Stimulated activated CD4-positive, alpha-beta T cell treated with anti-CD3 and anti-CD28 coated beads, Interleukin-12 subunit alpha, Interleukin-12 subunit beta, amount 100 ng/mL, for 24 hours (primary cell): ENCODE results near the gene COMMD1.
A peak's percentile ranks its signal among the peaks of the same experiment; 100 is the strongest.
"Not testable (repeated sequence)": the region's sequence is repeated elsewhere in the genome, so short reads cannot be mapped to it uniquely, and the experiment has no call there.

Experiments used
- DNase-seq, 2 experiments: peaks; one replicate each; pipeline ENCODE4 v3.0.0-alpha.2; 2020; ENCODE audit warnings: low read depth in 2 of 2

The COMMD1 gene

DNA sequence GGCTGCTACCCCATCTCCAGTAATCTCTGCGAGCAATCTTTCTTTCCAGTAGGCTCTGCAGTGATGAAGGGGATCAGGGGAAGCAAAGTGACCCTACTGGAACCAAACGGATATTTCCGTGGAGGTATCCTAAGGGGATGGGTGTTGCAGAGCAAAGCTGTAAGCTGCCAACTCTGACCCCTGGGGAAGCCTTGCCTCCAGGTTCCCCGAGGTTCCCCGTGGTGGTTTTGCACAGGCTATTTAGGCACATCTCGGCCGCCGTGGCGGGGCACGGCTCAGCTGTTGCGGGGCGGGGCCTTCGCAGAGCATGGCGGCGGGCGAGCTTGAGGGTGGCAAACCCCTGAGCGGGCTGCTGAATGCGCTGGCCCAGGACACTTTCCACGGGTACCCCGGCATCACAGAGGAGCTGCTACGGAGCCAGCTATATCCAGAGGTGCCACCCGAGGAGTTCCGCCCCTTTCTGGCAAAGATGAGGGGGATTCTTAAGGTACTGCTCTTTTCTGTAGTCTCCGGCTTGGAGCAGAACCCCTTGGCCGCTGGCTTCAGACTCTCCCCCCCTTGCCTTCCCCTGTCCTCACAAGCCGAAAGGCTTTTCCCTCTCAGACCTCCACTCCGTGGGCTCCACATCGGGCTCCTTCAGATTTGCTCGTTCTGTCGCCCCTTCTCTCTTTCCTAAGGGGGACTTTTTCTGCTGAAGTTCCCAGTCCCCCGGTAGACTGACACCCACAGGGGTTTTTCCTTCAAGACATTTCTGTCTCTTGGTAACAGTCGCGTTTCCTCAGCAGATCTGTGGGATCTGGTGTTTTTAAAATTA, at the start of gene COMMD1:
TSS of gene COMMD1 (plus strand) at position 303 of the 814 bp plus-strand sequence. CDS start at position 308, 5 bp downstream.
- DNase-seq, result peak; percentile 71 to 80

DNA sequence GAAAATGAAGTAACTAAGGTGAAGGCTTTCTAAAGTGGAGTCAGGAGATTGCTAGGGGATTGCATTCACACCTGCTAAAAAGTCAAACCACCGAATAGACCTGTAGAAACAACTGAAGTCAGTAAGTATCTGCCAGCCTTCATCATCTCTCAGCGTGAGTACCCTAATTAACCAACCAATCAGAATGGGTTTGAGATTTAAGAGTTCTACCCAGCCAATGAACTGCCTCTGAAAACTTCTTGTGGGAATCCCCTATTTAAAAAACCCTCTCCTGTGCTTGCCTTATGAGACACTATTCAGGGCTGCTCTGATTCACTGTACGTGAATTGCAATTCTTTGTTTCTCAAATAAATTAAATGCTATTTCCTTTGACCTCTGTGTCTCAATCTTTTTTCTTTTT, 48.2 kb upstream of the COMMD1 start:
- DNase-seq, result no peak

DNA sequence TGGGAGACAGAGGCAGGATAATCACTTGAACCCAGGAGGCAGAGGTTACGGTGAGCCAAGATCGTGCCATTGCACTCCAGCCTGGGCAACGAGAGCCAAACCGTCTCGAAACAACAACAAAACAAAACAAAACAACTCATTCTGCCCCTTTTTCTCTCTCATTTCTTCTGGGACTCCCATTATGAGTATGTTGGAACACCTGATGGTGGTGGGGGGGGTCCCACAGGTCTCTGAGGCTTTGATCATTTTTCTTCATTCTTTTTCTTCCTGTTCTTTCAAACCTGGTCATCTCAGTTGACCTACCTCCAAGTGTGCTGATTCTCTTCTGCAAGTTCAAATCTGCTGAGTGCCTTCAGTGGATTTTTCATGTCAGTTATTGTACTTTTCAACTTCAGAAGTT, 43.4 kb upstream of the COMMD1 start:
- no peak for DNase-seq

DNA sequence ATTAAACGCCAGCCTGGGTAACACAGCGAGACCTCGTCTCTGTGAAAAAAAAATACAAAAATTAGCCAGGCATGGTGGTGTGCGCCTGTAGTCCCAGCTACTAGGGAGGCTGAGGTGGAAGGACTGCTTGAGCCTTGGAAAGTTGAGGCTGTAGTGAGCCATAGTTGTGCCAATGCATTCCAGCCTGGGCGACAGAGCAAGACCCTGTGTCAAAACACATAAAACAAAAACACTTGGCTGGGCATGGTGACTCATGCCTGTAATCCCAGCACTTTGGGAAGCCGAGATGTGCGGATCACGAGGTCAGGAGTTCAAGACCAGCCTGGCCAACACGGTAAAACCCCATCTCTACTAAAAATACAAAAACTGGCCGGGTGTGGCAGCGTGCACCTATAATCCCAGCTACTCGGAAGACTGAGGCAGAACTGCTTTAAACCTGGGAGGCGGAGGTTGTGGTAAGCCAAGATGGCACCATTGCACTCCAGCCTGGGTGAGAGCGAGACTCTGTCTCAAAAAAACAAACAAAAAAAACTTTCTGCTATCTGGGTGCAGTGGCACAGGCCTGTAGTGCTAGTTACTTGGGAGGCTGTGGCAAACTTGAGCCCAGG, 38.9 kb upstream of the COMMD1 start:
- DNase-seq, result not testable (repeated sequence)

DNA sequence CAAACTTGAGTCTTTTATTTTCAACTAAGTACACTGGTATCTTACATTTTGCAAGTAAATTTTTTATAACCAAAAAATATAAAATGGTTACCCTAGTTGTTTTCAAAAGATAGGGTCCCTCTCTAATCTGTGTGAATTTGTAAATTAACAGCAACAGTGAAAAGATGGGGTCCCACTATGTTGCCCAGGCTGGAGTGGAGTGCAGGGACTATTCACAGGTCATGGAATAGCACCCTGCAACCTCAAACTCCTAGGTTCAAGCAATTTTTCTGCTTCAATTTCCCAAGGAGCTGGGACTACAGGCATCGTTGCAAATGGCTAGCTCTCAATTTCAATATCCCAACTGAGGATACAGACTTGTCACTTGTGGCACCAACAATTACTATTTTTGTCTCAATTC, 29.1 kb upstream of the COMMD1 start:
- no peak for DNase-seq

- no peak for DNase-seq
Measured at GRCh38 chr2:61877571-61878245, 27.8 kb upstream of the COMMD1 start.

DNA sequence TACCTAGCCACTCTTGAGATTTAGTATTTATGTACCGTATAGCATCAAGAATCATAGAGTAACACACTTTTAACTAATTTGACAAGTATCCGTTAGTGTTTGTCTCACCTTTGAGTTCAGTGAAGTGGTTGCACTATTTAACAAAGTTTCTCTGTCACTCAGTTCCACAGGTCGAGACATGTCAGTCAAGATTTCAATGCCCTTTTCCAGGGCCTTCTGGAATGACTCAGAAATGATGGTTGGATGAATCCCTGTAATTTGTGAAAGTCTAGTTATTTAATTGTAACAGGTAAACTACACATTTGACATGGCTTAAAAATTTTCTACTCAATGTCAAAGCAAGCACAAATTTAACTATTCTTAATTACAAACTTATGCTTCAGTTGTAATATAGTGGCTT, 26.7 kb upstream of the COMMD1 start:
- DNase-seq, result no peak

DNA sequence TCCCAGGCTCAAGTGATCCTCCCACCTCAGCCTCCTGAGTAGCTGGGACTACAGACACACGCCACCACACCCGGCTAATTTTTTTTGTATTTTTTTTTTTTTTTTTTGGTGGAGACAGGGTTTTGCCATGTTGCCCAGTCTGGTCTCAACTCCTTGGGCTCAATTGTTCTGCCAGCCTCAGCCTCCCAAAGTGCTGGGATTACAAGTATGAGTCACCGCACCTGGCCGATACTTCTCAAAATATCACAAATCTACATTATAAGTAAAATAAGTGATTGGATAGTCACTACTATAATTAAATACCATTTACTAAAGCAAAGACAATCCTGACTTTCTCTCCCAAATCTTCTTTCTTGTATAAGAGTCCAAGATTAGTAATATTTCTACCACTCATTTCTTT, 26.1 kb upstream of the COMMD1 start:
- not testable (repeated sequence) for DNase-seq

DNA sequence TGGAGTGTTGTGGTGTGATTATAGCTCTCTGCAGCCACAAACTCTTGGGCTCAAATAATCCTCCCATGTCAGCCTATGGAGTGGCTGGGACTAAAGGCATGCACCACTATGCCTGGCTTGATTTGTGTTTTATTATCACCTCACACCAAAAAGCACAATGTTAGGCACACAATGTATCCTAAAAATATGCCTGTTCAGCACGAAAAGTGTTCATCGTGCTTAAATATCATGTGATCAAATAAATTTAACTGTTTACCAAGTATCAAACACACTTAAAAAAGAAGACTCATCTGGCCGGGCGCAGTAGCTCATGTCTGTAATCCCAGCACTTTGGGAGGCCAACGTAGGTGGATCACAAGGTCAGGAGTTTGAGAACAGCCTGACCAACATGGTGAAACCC, 22.6 kb upstream of the COMMD1 start:
- no peak for DNase-seq

DNA sequence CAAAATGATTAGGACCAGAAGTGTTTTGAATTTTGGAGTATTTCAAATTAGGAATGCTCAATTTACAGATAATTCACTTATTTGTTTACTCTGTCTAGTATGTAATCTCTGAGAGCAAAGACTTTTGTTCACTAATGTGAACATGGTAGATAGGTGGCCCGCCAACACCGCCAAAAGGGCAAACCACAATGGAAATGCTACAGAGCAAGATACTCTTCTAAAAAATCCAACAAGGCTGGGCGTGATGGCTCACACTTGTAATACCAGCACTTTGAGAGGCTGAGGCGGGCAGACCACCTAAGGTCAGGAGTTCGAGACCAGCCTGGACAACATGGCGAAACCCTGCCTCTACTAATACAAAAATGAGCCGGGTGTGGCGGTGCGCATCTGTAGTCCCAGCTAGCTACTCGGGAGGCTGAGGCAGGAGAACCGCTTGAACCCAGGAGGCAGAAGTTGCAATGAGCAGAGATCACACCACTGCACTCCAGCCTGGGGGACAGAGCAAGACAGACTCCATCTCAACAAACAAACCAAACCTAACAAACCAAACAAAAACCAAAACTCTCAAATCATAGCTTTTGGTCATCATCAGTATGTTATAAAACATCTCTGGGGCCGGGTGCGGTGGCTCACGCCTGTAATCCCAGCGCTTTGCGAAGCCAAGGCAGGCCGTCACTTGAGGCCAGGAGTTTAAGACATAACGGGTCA, 19.4 kb upstream of the COMMD1 start:
- no peak for DNase-seq

DNA sequence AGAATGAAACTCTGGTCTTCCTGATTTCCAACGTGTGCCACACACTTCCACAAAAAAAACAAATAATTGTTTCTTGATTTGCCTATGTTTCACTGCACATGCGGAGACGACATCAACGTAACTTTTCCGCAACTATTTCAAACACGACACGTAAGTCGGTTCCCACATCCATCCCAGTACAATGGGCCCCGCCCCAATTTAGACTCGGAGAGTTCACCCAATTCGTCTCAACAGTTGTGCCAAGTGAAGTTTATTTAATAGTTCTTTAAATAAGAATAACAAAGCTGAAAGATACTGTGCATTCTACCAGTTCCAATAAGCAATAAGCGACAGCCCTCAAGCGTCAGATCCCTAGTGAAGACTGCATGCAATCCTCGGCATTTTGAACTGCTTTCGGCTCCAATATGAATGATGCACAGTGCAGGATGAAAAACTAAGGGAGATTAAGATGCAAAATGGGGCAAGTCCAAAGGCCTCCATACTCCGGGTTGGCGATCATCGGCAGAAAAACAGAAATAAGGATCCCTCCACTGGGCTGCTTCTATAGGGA, 17.7 kb upstream of the COMMD1 start:
- peak; percentile 6 to 31 for DNase-seq

- DNase-seq, result peak; percentile 83 to 84
Measured at GRCh38 chr2:61888267-61889055, 17.0 kb upstream of the COMMD1 start, which contains the start of gene CCT4. CCT4 (minus strand) TSS chr2:61888656; CDS start chr2:61888507, 149 bp downstream.

DNA sequence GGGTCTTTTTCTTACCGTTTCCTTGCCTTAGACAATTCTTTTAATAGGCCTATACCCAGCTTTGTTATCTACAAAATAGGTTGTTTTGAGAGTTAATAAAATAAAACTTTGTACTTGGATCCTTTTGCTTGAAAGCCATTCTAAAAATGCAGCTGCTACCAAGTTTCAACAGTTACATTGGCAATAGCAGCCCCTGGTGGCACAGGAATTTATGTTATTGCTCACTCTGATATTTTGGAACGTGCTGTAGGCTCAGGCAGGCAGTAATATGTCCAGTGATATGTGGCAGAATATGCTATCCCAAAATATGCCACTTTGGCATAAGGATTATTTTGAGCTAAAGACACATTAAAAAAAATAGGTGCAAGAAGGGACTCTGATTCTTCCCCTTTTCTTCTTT, 6.7 kb upstream of the COMMD1 start:
- no peak for DNase-seq

DNA sequence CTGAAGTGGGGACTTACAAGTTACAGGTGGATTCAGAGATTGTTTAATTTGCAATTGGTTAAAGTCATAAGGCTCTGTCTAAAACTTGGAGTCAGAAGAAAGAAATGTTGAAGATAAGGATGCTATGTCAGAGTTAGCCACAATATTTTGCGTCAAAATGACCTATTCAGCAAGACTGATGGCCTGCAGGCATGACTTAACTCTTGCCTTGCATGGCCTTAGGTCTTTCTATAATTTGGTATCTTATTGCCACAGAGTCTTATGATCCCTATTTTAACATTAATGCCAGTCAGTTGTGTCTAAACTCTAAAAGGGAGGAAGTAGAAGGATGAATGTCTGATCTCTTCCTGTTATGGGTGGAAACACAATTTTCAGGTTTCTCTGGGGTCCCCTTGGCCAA, 5.2 kb upstream of the COMMD1 start:
- DNase-seq, result no peak

GRCh38 chr2:61906186-61906470, 654 bp downstream of the COMMD1 start:
- no peak for DNase-seq

DNA sequence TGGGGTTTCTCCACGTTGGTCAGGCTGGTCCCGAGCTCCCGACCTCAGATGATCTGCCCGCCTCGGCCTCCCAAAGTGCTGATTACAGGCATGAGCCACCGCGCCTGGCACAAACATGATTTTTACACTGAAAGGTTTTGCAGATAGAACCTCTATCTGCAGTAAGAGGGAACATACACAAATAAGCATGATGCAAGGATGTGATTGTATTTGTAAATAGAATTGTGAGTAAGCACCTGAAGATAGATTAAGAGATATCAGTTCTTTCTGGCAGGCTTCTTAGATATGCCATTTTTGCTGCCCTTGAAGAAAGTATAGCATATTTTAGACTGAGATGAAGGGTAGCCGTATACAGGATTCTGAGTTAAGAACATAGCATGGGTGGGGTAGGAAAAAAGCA, 3.6 kb downstream of the COMMD1 start:
- DNase-seq, result no peak

- DNase-seq, result no peak
Measured at GRCh38 chr2:61910603-61911002, 5.1 kb downstream of the COMMD1 start.

DNA sequence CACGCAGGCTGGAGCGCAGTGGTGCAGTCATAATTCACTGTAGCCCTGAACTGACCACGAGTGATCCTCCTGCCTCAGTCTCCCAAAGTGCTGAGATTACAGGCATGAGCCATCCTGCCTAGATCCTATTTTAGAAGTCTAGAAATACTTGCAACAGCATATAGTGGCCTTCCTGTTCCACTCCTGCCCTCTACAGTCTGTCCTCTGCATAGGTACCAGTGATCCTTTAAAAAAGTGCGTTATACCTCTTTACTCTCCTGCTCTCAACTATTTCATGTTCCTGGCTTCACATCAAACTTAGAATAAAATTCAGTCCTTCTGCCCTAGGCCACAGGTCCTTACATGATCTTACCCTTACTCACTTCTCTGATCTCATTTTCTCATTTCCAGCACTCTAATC, 6.0 kb downstream of the COMMD1 start:
- DNase-seq, result no peak

DNA sequence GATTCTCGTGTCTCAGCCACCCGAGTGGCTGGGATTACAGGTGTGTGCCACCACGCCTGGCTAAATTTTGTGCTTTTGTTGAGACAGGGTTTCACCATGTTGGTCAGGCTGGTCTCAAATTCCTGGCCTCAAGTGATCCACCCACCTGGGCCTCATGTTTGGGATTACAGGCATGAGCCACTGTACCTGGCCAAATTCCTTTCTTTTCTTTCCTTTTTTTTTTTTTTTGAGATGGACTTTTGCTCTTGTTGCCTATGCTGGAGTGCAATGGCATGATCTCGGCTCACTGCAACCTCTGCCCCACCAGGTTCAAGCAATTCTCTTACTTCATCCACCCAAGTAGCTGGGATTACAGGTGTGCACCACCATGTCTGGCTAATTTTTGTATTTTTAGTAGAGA, 9.3 kb downstream of the COMMD1 start:
- DNase-seq, result not testable (repeated sequence)

DNA sequence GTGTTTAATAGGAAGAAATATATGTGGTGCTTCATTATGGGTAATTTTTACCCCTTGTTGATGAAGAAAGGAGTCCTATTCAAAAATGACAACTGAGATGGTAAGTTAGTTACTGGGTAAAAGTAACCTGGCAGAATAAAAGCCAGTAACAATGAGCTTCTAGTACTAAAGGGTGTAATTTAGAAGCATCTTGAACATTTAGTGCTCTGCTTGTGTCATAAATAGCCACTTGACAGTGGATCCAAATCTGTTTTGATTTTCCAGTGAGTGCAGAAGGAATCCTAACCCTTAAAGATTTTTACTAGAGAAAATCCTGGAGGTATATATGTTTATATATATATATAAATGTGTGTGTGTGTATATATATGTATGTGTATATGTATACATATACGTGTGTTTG, 15.1 kb downstream of the COMMD1 start:
- no peak for DNase-seq

DNA sequence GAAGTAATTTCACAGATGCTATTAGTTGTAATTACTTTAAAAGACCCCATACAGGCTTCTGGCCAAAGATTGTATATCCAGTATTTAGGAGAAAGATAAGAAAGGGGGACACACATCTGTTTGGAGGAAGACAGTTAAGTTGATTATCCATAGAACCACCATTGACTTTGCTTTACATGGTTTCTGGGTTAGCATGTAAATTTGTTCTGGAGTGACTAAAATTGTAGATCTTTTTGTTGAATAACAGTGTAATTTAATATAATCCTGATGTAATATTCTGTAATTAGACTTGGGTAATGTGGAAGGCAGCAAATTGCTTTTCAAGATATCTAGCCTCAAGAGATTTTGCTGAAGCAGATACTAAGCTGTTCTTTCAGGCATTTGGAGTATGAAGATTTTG, 17.2 kb downstream of the COMMD1 start:
- no peak for DNase-seq
